HG03575 (cell line): Measurements from ENCODE around the gene TEX53.

Source experiments
- ATAC-seq: cut with Tn5 transposase; IDR thresholded peaks from one replicate; pipeline ENCODE4 v1.9.1; 2021; ENCODE audit not compliant: unreplicated experiment, insufficient number of reproducible peaks, low FRiP score; ENCODE audit errors: extremely low read depth

The TEX53 gene

DNA sequence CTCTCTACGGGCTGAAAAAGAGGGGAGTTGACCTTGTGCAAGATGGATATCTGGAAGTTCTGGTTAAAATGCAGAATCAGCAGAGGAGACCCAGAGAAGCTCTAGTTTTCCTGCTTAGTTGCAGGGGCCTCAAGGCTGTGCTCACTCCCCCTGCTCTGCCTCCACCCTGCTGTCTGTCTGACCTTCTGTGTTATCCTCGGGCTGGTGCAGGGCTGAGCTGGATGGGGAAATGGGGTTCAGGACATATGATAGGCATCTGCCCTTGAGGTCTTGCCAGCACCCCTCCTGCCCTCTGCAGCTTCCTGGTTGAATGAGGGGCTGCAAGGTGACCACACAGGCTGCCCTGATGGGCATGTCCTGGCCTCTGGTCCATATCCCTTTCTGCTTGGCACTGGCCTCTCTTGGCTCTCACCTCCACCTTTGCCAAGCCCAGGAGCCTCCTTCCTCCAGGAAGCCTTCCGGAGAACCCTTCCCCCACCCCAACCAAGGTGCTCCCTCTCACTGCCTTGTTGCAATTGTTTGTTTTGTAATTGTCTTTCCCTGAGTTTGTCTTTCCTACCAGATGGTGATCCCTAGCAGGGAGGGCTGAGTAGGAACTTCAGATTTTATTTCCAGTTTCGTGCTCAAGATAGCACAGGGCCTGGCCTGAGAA lies 45.2 kb downstream of the TEX53 start:
- no peak for ATAC-seq

DNA sequence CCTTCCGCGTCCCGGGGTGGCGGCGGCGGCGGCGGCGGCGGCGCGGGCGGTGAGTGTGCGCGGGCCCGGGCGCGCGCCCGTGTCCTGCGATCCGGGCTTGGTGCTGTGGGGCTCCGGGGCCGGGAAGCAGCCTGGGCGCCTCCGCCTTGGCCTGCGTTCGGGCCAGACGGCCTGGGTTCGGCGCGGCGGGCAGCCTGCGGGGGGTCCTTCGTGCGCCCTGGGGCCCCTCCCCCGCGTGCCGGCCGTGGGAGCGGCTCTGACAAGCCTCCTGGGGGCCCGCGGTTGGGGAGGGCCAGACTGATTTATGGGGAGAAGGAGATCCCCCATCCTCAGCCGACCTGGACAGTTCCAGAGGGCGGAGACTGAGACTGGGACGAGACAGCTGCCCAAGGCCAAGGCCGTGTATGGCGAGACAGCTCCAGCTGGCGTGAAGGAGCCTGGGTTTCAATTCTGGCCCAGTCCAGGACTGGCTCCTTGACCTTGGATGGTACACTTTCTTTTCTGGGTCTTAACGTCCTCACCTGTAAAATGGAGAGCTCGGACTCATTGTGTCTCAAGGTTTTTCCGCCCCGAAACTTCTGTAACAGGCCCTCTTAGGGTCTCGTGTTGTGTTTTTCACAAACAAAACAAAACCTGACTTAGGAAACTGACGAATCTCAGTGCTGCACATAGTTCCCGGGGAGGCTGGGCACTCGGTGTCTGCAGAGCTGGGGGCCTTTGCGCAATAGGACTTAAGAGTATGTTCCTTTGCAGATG lies 45.9 kb downstream of the TEX53 start:
- ATAC-seq: no peak

DNA sequence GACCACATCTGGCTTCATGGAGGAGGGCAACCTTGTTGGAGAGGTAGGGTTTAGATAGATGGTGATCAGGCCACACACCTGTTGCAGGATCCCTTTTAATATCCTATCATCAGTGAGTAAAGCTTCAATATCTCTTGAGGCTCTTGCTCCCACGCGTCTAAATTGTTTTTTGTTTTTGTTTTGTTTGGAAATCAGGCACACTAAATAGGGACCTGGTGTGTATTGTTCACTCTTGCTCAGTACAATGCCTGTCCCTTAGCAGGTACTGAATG lies 49.1 kb downstream of the TEX53 start:
- no peak for ATAC-seq

DNA sequence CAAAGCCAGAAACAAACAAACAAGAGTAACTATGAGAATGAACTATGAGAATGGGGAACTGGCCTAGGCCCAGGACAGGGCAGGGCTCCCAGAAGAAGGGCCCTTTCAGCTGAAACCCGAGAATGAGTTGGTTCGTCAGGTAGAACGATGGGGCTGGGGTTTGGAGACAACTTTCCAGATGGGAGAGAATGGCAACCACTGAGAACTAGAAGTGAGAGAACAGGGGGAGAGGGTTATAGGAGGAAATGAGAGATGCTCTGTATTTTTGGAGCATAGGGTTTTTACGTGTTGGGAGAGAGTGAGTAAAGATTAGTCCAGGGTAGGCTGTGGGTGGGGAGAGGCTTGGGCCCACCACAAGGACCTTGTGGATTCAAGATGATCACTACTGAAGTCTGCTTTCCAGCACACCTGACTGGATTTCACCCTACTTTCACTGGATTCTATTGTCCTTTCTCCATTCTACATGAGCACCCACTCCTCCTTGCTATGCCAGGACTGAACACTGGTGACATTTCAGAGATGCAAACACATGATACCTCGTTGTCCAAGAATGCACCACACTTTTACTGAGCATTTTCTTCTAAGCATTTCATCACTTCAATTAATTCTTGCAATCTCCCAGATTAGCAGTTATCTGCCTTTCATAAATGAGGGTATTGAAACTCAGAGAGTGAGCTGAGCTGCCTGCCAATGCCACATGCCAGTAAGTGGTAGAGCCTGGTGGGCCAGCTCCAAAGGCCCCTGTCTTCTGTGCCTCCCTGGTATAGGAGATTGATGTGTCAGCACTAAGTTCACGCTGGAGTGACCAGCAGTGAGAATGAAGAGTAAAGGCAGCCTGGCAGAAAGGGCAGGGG lies 49.7 kb downstream of the TEX53 start:
- no peak for ATAC-seq

DNA sequence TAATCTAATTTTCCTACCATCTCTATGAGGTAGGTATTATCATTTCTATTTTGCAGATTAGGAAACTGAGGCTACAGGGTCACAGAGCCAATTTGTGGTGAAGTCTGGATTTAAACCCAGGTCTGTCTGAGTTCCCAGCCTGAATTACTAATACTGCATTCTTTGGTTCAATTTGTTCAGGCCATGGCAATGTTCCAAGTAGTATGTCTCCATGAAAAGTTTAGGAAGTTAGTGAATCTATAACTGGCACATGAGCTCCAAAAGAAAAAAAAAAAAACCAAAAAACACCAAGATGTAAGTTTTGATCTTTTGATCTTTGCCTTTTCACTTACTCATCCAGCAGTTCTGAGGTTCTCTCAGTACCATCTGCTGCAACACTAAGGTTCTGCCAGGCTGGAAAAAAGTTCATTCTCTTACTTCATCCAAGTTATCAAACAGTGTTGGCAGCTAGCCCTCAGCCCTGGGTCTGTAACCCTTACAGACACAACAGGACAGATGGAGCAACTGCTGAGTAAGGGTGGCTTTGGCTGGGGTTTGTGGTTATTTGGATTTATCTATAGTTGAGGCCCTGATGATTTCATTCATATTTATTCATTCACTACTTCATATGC lies 50.9 kb downstream of the TEX53 start:
- no peak for ATAC-seq
